ENCODE results near the gene SLC35F1.
A peak's percentile ranks its signal among the peaks of the same experiment; 100 is the strongest.

SLC35F1 gene

DNA sequence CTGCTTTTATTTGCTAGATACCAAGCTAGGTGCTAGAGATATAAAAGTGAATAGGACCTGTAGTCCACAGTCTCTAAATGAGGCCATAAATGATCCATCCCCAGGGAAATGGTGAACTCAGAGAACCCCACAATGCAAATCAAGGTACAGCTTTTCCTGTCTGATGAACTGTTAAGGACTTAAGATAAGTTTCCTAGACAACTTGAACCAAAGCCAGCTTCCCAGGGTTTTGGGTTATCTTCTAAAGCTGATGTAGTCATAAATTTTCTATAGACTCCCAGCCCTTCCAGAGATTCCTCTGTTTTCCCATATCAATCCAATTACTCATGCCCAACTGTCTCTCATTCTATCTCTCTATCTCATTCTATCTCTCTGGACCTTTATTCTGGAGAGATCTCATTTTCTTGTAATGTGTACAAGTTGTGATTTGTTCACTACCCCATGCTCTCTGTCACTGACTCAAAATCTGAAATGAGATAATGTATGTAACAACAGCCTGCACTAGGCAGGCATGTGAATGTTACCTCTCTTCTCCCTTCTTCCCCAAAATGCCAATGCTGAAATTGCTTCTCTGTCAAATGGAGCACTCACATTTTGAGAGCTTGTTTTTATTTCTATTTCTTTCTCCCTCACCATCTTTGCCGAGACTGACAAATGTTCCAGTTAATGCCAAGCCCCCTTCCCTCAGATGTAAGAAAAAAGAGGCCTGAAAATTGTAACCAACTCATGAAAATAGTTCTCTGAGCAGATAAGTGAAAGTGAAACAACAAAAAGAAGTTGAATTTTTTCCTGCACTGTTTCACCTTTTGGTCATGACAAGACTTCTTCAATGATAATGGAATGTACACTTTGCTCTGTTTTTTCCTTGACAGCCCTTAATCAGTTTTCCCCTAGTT is 279.9 kb downstream of the SLC35F1 start:
- no peak for DNase-seq

DNA sequence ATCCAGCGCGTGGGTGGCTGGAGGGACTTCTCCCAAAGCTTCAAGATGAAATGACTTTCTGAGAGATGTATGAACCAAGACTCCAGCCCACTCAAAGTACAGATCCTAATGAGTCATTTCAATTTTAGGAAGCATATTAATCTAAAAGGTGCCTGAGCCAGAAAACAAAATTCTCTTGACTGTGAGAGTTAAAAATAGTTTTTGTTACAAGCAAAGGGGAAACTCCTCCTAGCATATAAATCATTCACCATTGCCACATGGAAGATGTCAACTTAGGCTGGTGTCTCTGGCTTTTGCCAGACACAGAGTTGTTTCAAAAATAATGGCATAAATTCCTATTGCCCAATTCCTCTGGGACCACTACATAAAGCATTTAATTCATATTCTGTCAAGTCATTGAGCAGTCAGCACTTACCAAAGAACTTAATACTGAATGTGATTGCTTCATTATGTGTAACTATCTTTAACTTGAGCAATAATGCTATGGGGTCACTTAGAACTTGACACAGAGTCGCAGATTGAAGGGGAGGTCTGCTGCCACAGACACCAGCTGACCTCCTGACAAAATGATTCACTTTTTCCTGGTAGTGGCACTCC is 280.6 kb downstream of the SLC35F1 start:
- peak in 8 of 56 donors; percentile 1 to 27 (median 2) for DNase-seq

DNA sequence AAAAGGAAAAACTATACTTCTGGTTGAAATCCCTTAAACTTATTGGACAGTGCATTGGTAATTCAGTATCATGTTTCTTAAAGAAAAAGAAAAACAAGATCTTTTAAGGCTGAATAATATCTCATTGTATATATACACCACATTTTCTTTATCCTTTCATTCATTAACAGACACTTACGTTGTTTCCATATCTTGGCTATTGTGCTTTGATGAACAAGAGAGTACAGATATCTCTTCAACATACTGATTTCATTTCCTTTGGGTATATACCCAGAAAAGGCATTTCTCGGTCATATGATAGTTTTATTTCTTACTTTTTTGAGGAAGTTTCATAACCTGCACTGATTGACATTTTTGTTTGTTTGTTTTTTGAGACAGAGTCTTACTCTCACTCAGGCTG is 281.5 kb downstream of the SLC35F1 start:
- DNase-seq: no peak

DNA sequence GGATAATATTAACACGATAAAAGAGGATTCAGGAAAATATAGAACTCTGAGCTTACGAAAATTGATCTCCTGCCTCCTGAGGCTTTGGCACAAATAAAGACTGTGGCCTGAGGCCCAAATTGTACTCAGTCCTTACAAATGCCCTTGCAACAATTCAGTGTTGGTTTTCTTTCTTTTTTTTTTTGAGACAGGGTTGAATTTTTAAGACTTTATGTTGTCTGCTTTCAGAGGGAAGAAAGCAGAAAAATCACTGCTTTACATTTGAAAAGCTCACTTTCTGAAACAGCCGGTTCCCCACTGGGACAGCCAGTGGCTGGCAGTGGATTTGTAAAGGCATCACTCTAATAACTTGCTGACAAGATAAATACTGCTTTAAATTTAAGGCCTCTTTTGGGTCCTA is 290.5 kb downstream of the SLC35F1 start:
- no peak for DNase-seq

DNA sequence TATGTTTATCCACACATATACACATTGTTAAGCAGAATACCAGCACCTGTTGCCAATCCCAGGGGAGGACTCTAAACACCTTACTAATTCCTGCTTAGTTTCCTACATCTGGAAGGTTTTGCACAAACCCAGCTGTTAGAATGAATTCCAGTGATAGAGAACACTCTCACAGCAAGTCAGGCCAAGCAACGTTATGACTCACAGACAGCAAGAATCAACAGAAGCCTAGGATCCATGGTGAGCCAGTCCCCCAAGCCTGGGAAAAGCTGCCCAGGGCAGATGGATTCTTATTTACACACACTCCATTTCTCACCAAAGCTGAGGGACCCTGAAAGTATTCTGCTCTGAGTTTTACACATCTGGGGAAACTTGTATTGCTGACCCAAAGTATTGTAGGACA is 291.7 kb downstream of the SLC35F1 start:
- DNase-seq: no peak

DNA sequence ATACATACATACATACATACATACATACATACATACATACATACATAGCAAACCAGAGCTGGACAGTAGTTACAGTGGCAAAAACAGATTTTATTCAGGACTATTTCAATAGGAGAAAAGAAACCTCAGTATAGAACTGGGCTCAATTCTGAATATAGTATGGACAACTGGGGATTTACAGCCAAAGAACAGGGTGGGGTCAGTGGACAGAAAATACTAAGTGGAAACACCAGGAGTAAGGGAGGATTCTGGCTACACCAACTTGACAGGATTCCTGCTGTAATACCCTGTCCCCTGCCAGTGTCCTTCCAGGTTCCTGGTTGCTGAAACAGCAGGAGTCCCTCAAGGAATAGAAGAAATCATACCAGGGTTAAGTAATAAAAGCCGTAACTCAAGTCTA is 293.1 kb downstream of the SLC35F1 start:
- no peak for DNase-seq

DNA sequence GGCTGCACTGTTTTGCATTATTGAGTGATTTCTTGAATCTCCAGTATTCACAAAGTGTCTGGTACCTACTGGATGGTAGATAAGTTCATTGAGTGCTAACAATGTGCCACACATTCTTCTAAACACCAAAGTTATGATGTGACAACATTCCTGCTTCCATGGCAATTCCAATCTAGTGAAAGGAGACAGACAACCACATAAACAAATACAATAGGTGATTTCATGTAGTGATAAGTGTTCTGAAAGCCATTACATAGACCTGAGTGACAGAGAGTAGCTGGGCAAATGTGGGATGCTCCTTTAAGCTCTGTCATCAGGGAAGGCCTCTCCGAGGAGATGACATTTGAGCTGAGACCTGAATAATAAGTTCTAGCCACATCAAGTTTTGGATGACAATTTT is 295.5 kb downstream of the SLC35F1 start:
- no peak for DNase-seq

DNA sequence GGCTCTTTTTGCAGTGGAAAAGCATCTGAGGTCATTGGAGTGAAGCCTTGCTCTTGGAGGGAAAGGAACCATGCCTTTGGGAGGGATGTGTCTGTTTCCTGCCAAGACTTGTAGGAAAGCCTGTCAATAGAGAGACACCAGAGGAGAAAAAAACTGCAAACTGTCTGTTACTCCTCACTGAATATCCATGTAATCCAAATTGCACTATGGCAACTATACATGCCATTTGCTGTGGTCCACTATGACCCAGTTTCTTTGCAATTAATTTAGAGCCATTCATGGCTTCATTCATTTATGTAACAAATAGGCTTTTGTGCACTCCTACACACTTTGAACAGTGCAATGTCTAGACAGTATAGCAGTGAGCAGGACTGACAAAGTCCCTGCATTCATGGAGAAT is 296.5 kb downstream of the SLC35F1 start:
- DNase-seq: no peak

DNA sequence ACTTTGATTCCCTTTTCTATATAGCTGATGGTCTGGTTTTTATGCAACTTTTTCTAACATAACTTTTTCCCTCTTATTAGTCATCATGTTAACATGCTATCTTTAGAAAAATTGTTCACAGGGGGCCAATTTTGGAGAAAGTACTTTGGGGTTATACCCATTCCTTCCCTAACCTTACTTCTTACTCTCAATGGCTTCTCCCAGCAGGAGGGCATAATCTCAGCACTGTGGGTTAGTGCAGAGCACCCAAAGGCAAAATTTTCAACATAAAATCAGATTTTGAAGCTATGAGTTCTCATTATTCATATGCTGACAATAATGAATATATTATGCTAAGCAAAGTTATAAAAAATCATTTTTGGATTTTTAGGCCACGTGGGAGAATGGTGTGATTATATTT is 299.2 kb downstream of the SLC35F1 start:
- no peak for DNase-seq

DNA sequence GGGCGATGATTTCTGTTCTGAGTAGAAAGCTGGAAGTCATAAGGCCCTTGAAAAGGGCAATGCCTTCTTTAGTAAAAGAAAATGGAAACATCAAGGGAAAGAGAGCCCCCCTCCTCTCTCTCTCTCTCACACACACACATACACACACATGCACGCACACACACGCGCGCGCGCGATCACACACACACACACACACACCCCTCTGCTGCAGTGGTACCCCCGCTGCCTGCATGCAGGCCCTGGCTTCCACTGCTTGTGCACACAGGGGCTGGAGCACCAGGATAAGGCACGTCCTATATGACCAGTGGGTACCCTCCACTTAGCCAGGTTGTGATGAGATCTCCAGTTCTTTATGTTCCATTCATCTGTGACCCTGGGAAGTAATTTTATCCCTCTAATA is 300.9 kb downstream of the SLC35F1 start:
- no peak for DNase-seq

DNA sequence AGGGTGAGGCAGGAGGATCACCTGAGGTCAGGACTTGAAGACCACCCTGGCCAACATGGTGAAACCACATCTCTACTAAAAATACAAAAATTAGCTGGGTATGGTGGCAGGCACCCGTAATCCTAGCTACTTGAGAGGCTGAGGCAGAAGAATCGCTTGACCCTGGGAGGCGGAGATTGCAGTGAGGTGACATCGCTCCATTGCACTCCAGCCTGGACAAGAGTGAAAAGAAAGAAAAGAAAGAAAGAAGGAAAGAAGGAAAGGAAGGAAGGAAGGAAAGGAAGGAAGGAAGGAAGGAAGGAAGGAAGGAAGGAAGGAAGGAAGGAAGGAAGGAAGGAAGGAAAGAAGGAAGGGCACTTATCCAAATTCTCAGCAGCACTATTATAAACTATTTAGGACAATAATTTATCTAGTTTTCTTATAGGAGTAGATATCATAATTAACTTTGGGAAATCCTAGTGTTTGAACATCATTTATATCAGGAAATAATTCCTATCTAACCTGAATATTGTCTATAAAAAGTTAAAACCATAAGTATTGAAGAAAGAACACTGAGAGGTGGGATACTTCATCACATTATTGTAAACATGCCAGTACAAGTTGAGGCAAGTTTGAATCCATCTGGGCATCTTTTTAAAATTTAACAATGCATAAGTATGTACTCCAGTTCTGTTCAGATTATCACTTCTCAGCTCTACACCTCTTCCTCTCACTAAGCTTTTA is 305.5 kb downstream of the SLC35F1 start:
- DNase-seq: no peak

DNA sequence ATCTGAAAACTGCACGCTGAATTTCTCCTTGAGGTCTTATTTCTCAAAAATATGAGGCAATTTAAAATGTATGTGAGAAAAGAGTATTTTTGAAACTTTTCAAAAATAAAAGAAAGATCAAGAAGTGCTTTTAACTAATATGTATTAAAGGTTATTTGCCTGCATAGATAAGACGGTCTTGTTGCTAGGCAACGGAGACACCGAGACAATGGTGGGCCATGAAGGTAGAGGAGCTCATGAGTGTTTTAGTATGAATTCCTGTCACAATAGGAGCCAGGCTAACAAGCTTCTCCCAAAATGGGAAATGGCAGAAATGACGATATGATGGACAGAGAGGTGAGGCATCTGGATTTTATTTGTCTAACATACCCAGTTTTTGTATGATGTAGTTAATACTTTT is 308.2 kb downstream of the SLC35F1 start:
- DNase-seq: no peak

DNA sequence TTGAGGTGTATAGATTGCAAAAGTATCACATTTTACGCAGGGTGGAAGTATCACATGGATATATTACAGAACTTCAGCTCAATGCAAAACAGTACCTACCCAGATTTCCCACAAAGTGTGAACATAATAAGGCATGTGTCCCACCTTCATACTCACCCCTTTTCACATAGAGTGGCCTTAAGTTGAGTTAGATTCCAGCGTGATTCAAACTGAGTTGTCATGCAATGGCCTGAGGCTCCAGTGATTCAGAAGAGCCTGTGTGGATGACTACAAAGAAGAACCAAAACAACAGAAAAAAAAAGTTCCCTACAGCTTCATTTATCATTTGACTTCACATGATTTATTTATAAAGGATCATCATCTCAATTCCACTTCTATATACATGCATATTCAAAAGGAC is 309.7 kb downstream of the SLC35F1 start:
- no peak for DNase-seq

DNA sequence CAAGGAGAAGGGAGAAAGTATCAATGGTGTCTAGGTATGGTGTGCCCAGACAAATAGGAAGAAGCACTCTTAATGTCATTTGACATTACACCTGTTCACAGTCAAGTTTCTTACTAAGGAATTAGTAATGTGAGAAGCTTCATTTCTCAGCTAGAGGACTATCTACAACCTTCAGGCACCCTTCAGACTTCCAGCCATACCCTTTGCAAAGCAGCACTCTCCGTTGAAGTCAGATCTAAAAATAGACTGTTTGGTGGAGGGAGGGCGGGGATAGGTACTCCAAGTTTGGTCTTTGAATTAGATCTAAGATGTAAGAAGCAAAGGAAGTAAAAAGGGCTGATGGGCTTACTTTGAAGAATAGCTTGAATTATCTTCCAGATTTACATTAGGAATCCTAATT is 311.1 kb downstream of the SLC35F1 start:
- no peak for DNase-seq

DNA sequence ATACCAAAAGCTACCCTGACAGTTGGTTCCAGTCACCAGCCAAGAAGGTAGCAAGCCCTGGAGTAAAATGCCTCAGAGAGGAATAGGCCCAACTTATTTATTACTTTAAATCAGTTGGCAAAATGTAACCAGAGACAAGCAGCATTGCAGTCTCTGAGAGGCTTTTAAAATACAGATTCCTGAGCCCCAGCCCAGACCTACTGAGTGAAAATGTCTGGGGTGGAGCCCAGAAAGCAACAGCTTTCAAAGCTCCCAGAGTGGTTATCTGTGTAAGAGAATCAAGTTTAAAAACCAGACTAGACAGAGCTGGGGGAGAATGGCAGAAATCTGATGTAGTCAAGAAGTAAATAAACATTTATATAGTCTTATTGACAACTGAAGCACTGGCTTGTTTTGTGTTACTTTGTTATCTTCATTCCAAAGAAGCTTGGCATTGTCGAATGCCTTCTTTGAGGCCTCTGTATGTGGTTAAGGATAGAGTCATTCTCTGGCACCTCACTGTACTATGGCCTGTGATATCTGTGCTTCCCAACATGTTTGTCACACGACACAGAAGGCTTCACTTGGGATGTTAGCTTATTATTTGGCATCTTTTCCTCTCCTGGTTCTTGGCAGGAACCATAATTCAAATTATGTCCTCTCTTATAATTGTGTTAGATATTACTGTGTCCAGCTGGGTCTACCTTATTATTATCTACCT is 313.5 kb downstream of the SLC35F1 start:
- DNase-seq: no peak

DNA sequence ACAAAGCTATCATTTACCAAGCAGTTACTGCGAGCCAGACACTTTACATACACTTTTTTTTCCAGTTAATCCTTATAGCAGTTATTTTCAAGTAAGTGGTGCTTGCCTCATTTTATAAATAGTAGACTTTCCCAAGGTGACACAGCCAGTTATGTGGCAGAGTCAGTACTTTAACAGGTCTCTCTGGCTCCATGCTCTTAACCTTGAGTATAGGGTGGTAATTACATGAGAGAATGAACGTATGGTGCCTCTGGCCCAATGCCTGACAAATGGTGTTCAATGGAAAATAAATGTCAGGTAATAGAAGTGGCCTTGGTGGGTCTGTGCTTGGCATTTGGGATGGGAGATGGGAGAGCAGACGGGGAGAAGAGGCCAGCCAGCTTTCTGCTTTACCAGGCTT is 316.3 kb downstream of the SLC35F1 start:
- DNase-seq: no peak

DNA sequence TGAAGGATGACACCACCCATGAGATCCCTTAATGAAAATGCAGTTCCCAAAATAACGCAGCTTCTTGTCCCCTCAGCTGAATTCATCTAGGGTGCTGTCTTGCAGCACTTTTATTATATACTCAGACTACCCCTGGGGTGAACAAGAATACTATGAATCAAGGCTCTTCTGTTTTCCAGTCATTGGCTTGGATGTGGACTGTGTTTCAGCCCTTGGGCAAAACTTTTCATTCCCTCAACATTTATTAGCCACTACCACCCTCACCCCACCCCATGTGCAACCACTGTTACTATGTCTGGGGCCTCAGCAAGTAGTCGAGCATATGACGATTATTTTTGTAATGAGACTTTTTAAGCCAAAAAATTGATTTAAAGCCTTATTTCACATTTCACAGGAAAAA is 321.8 kb downstream of the SLC35F1 start:
- no peak for DNase-seq

DNA sequence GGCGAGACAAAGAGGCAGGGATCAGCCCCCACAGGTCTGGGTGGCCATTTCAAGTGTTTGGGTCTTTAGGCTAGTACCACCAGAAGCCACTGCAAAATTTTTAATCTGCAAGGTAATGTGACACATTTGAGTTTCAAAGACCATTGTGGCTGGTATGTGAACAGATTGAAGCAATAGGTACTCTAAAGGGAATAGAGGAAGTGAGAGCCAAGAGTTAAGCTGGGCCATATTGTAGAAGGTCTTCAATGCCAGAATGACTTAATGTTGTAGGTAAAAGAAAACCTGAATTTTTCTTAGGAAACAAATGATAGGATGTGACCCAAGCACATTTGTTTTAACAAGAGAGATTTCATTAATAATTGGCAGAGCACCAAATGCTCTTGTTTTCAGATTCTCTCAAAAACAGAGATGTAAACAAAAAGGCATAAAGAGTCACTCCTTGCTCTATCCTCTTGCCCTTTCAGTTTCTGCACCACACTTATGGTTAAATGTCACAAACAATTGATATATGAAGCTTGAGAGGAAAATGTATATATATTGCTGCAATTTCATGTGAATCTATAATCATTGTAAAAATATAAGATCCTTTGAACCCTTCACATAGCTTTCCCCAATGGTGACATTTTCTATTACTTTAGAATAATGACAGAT is 333.9 kb downstream of the SLC35F1 start:
- DNase-seq: no peak

DNA sequence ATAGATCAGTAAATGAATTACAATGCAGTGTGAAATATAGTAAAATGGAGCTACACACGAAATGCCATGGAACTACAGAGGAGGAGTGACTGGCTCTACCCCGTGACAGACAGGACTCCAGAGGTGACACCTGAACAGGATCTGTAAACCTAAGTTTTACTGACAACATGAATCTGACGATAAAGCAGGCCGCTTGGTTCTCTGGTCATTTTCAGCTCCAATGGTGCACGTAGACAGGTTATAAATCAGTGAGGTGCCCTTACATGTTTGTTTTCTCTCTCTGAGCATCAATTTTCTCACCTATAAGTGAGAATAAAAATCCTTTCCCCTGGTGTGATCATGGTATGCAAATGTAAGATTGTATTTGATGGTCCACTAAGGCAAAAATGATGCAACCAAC is 339.3 kb downstream of the SLC35F1 start:
- DNase-seq: no peak

DNA sequence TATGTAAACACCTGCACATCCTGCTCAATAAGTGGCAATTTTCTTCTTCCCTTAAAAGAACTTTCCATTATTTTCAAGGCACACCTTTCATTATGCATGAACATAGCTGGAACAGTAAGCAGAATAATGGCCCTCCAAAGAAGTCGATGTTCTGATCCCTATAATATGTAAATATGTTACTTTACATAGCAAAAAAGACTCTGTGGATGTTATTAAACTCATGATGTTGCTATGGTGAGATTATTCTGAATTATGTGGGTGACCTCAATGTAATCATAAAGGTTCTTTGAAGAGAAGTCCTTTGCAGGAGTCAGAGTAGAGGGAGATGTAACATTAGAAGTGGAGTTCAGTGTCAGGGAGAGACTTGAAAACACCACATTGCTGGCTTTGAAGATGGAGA is 341.1 kb downstream of the SLC35F1 start:
- no peak for DNase-seq

DNA sequence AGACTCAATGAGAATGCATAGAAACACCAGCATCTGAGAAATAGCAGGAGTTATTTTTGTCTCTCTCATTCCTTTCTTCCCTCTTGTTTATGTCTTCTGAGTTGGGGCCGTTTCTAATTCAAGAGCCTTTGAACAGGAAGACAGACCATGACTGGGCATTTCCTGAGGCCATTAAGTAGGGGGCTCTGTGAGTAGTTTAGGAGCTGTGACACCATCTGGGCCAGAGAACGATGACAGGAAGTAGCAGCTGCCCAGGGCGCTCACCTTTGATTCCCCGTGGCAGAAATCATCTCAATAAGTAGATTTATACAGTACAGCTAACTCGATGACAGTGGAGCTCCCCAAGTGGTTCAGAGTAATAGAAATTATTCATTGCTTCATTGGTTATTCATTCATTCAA is 342.6 kb downstream of the SLC35F1 start:
- no peak for DNase-seq
